IMR-90 (cell line): ENCODE data around the gene RSRC1. TPM values are rescaled to one million over a fixed set of nuclear protein-coding genes. Genes with fewer than 3 reads are reported as not detected.

ENCODE experiments used
- ATAC-seq: fragments of 200-7000 bp; cut with Tn5 transposase; 2 replicates; pipeline ENCODE4 v1.9.1; 2020; ENCODE audit warnings: low read depth, mild to moderate bottlenecking, moderate library complexity
- BruUV-seq: library from RNA; stranded (reverse); fragments of 400-500 nt; replicated peaks from 2 replicates; lab custom pipeline; 2021; lab: Mats Ljungman, UMichigan
- CTCF ChIA-PET: fragments of 300-600 bp; formaldehyde crosslinking; extraction: SDS; loops from one replicate; lab custom pipeline; 2021; ENCODE audit warnings: antibody characterized with exemption; lab: Yijun Ruan, JAX
- POLR2A ChIA-PET: fragments of 300-600 bp; sonication (Branson Sonifier 250); formaldehyde crosslinking; loops from one replicate; lab custom pipeline; 2022; ENCODE audit warnings: antibody characterized with exemption; ENCODE audit not compliant: unreplicated experiment; lab: Charles Lee
- DNase-seq: peaks from one replicate; pipeline ENCODE4 v3.0.0; 2013
- H2AFZ ChIP-seq: replicated peaks from 2 replicates; pipeline ENCODE3; 2013; ENCODE audit warnings: low read length, mild to moderate bottlenecking; ENCODE audit not compliant: poor library complexity
- H2AK5ac ChIP-seq: 2 replicates; pipeline ENCODE4 v1.6.1; 2013; ENCODE audit warnings: low read depth, low read length, inconsistent platforms
- H2AK9ac ChIP-seq: replicated peaks from 2 replicates; pipeline ENCODE3; 2013; ENCODE audit warnings: mild to moderate bottlenecking, low read depth, low read length, moderate library complexity; ENCODE audit not compliant: poor library complexity
- H2BK120ac ChIP-seq: 2 replicates; pipeline ENCODE4 v1.6.1; 2013; ENCODE audit warnings: low read depth, low read length, inconsistent platforms
- H2BK15ac ChIP-seq: 3 replicates; pipeline ENCODE4 v1.6.1; 2013; ENCODE audit warnings: low read depth, low read length, inconsistent platforms
- H2BK20ac ChIP-seq: 2 replicates; pipeline ENCODE4 v1.6.1; 2013; ENCODE audit warnings: low read depth, mild to moderate bottlenecking, inconsistent platforms, low read length, moderate library complexity
- H2BK5ac ChIP-seq: 2 replicates; pipeline ENCODE4 v1.6.1; 2013; ENCODE audit warnings: mild to moderate bottlenecking, low read depth, low read length, inconsistent platforms; ENCODE audit not compliant: poor library complexity, severe bottlenecking
- H3K14ac ChIP-seq: replicated peaks from 2 replicates; pipeline ENCODE4 v1.6.1; 2013; ENCODE audit warnings: low read depth, low read length, inconsistent platforms
- H3K18ac ChIP-seq: 2 replicates; pipeline ENCODE4 v1.6.1; 2013; ENCODE audit warnings: low read depth, low read length, control low read depth
- H3K23ac ChIP-seq: 2 replicates; pipeline ENCODE4 v1.6.1; 2013; ENCODE audit warnings: low read depth, low read length, inconsistent platforms
- H3K27ac ChIP-seq: 2 replicates; pipeline ENCODE4 v1.5.1; 2013; ENCODE audit warnings: mild to moderate bottlenecking, control low read depth, low read length; ENCODE audit not compliant: insufficient read depth
- H3K27me3 ChIP-seq: 2 replicates; pipeline ENCODE4 v1.6.1; 2013; ENCODE audit warnings: low read length; ENCODE audit not compliant: control insufficient read depth, insufficient read depth
- H3K36me3 ChIP-seq: 2 replicates; pipeline ENCODE4 v1.6.1; 2013; ENCODE audit warnings: low read length, mixed read lengths; ENCODE audit not compliant: control insufficient read depth, insufficient read depth
- H3K4ac ChIP-seq: 2 replicates; pipeline ENCODE4 v1.6.1; 2013; ENCODE audit warnings: low read depth, low read length, inconsistent platforms
- H3K4me1 ChIP-seq: 2 replicates; pipeline ENCODE4 v1.6.1; 2013; ENCODE audit warnings: low read length, mixed read lengths; ENCODE audit not compliant: control insufficient read depth, insufficient read depth
- H3K4me2 ChIP-seq: 2 replicates; pipeline ENCODE4 v1.6.1; 2013; ENCODE audit warnings: low read depth, mild to moderate bottlenecking, control low read depth, low read length, moderate library complexity
- H3K4me3 ChIP-seq: 2 replicates; pipeline ENCODE4 v1.5.1; 2013; ENCODE audit warnings: low read depth, mild to moderate bottlenecking, control low read depth, low read length, moderate library complexity; ENCODE audit not compliant: insufficient read depth
- H3K56ac ChIP-seq: 2 replicates; pipeline ENCODE4 v1.6.1; 2013; ENCODE audit warnings: low read length, inconsistent platforms; ENCODE audit not compliant: insufficient read depth; ENCODE audit errors: extremely low read depth
- H3K79me1 ChIP-seq, 2 experiments: 2 replicates each; pipeline ENCODE4 v1.6.1; 2013; ENCODE audit warnings: low read length in 2 of 2, inconsistent platforms in 1 of 2, low read depth in 1 of 2
- H3K9ac ChIP-seq: 2 replicates; pipeline ENCODE4 v1.6.1; 2013; ENCODE audit warnings: low read depth, low read length, control low read depth
- H3K9me1 ChIP-seq: 2 replicates; pipeline ENCODE4 v1.6.1; 2013; ENCODE audit warnings: low read length, inconsistent platforms; ENCODE audit not compliant: insufficient read depth
- H3K9me3 ChIP-seq: 2 replicates; pipeline ENCODE4 v1.6.1; 2013; ENCODE audit warnings: low read length; ENCODE audit not compliant: control insufficient read depth, insufficient read depth
- H4K20me1 ChIP-seq: 2 replicates; pipeline ENCODE4 v1.6.1; 2013; ENCODE audit warnings: low read length, inconsistent platforms; ENCODE audit not compliant: insufficient read depth
- H4K5ac ChIP-seq: 2 replicates; pipeline ENCODE4 v1.6.1; 2013; ENCODE audit warnings: mild to moderate bottlenecking, low read depth, low read length, control low read depth
- H4K8ac ChIP-seq, 2 experiments: 2 replicates each; pipeline ENCODE4 v1.6.1; 2013; ENCODE audit warnings: low read depth in 2 of 2, low read length in 2 of 2, control low read depth in 1 of 2, inconsistent platforms in 1 of 2
- H4K91ac ChIP-seq: 2 replicates; pipeline ENCODE4 v1.6.1; 2013; ENCODE audit warnings: low read depth, low read length, inconsistent platforms; ENCODE audit not compliant: insufficient read depth
- BHLHE40 ChIP-seq: fragments of 150-350 bp; IDR thresholded peaks from 2 replicates; pipeline ENCODE4 v1.6.1; 2016; ENCODE audit warnings: mild to moderate bottlenecking, low read depth, low read length
- CEBPB ChIP-seq: IDR thresholded peaks from 2 replicates; pipeline ENCODE4 v1.6.1; 2012; ENCODE audit warnings: low read depth, low read length, improper control_type of control experiment
- CHD1 ChIP-seq: IDR thresholded peaks from 2 replicates; pipeline ENCODE4 v1.6.1; 2012; ENCODE audit warnings: low read depth, low read length, improper control_type of control experiment
- FOS ChIP-seq: fragments of 150-350 bp; IDR thresholded peaks from 2 replicates; pipeline ENCODE4 v1.6.1; 2016; ENCODE audit warnings: low read depth, low read length
- MXI1 ChIP-seq: IDR thresholded peaks from 2 replicates; pipeline ENCODE4 v1.6.1; 2012; ENCODE audit warnings: low read depth, mild to moderate bottlenecking, low read length, moderate library complexity, borderline replicate concordance
- NFE2L2 ChIP-seq: fragments of 150-350 bp; IDR thresholded peaks from 2 replicates; pipeline ENCODE4 v1.6.1; 2016; ENCODE audit warnings: low read depth, mild to moderate bottlenecking, low read length
- RCOR1 ChIP-seq: IDR thresholded peaks from 2 replicates; pipeline ENCODE4 v1.6.1; 2012; ENCODE audit warnings: mild to moderate bottlenecking, low read length, improper control_type of control experiment; ENCODE audit not compliant: insufficient replicate concordance
- RFX5 ChIP-seq: IDR thresholded peaks from 2 replicates; pipeline ENCODE4 v1.8.0; 2012; ENCODE audit warnings: low read depth, mild to moderate bottlenecking, low read length, moderate library complexity
- SMC3 ChIP-seq: fragments of 150-350 bp; IDR thresholded peaks from 2 replicates; pipeline ENCODE4 v1.6.1; 2016; ENCODE audit warnings: low read depth, mild to moderate bottlenecking, antibody characterized with exemption, low read length, moderate library complexity
- WGBS, 2 experiments: methylation state at CpG; one replicate each; pipeline versions ENCODE4 v1.1.5 to v1.1.7; 2013; ENCODE audit warnings: missing lambda C conversion rate in 2 of 2; ENCODE audit not compliant: insufficient read length in 1 of 2; ENCODE audit errors: extremely low coverage in 2 of 2; 5-methylcytosine and 5-hydroxymethylcytosine counted together
- dilution Hi-C: fragments of 300-500 bp; cut with HindIII; formaldehyde crosslinking; loops from one replicate; pipeline ENCODE4 v1.14.3; 2018; ENCODE audit warnings: low sequenced_read_pairs; ENCODE audit not compliant: unreplicated experiment
- in situ Hi-C: fragments of 300-500 bp; cut with MboI; formaldehyde crosslinking; loops from 3 replicates; pipeline ENCODE4 v1.14.3; 2019; ENCODE audit warnings: low sequenced_read_pairs, inconsistent platforms, mixed read lengths
- intact Hi-C: fragments of 100-400 bp; cut with micrococcal nuclease; formaldehyde crosslinking; loops from 2 replicates; pipeline ENCODE4 v1.10.0; 2022
- polyA plus RNA-seq, 3 experiments: library from polyadenylated mRNA; depleted of rRNA; stranded (reverse); fragments of >200 nt; gene quantifications; 2 replicates each; pipeline ENCODE4 v1.2.3, GENCODE V29; 2012; ENCODE audit warnings: low replicate concordance in 1 of 3
- total RNA-seq: library from RNA; depleted of rRNA; stranded (reverse); fragments of >200 nt; gene quantifications from 2 replicates; pipeline ENCODE4 v1.2.3, GENCODE V29; 2012
- TF ChIP-seq, protein P1 (sequence below): fragments of 150-350 bp; IDR thresholded peaks from 2 replicates; pipeline ENCODE4 v1.6.1; 2017; ENCODE audit warnings: mild to moderate bottlenecking, antibody characterized with exemption, low read length, low read depth
- TF ChIP-seq, protein P2 (sequence below): conservative IDR thresholded peaks from 2 replicates; pipeline ENCODE4 v1.5.1; 2012; ENCODE audit warnings: mild to moderate bottlenecking, low read depth, low read length, improper control_type of control experiment

Gene RSRC1
- total and polyA plus RNA-seq, 2 of the 4 experiments (the other 2 are of a cell fraction), result 3.8 to 41.8 TPM

DNA sequence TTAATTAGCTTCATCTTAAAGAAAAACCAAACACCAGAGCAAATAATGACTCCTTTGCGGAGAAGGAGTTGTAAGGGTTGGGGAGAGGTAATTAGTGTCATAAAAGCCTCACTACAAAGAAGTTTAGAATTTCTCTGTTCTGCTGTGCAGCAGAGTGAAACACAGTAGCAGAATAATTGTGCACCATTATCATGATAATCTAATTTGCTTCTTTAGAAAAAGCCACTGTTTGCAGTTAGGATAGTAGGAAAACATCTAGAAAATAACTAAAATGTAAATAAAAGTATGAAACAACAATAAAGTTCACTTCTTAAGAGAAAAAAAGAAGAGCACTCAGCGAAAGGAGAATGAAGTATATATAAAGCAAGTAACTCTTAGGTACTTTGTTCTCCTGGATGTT is 9.2 kb upstream of the RSRC1 start:
- POLR2A ChIA-PET, result no interaction called here
- intact Hi-C loops, result loop anchor here (10.0 kb wide), 1 partner anchor 544 kb away; the partner anchor contains the start of gene GFM1
- H3K36me3 ChIP-seq, result no peaks in the 10 kb centered on the region

More for the DNA sequence above, 9.2 kb upstream of the RSRC1 start:
- Histone ChIP-seq H4K8ac (no peak overlapping the region), H3K27ac (no peak overlapping the region), H3K14ac (no peak overlapping the region), H3K4me3 (no peak overlapping the region), H3K4me1 (peaks cover 2% of the 10 kb centered on the region; the same call in 1 of the 2 replicates), H2BK120ac (no peak overlapping the region), H4K20me1 (peaks cover 7% of the 10 kb centered on the region; the same call in 1 of the 2 replicates), H2AFZ (no peak overlapping the region), H4K5ac (no peak overlapping the region), H2BK5ac (no peak overlapping the region), H3K4me2 (no peak overlapping the region), H2AK5ac (no peak overlapping the region), H3K18ac (no peak overlapping the region), H3K9me3 (peaks cover 9% of the 10 kb centered on the region), H3K9ac (no peak overlapping the region), H3K79me1 (no peaks in the 10 kb centered on the region), H4K91ac (no peak overlapping the region), H3K23ac (no peak overlapping the region), H2AK9ac (no peak overlapping the region), H2BK15ac (no peak overlapping the region), H3K27me3 (peaks cover 72% of the 10 kb centered on the region), H2BK20ac (no peak overlapping the region), H3K9me1 (no peaks in the 10 kb centered on the region), H3K56ac (no peak overlapping the region), H3K4ac (no peak overlapping the region)
- no peak for TF ChIP-seq RFX5
- TF ChIP-seq, protein P1, sequence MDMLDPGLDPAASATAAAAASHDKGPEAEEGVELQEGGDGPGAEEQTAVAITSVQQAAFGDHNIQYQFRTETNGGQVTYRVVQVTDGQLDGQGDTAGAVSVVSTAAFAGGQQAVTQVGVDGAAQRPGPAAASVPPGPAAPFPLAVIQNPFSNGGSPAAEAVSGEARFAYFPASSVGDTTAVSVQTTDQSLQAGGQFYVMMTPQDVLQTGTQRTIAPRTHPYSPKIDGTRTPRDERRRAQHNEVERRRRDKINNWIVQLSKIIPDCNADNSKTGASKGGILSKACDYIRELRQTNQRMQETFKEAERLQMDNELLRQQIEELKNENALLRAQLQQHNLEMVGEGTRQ, result no peak
- no peak for TF ChIP-seq NFE2L2
- TF ChIP-seq MXI1, result no peak
- TF ChIP-seq BHLHE40, result no peak
- TF ChIP-seq RCOR1, result no peak
- no peak for TF ChIP-seq FOS
- no peak for TF ChIP-seq SMC3
- no peak for TF ChIP-seq CEBPB
- TF ChIP-seq, protein P2, sequence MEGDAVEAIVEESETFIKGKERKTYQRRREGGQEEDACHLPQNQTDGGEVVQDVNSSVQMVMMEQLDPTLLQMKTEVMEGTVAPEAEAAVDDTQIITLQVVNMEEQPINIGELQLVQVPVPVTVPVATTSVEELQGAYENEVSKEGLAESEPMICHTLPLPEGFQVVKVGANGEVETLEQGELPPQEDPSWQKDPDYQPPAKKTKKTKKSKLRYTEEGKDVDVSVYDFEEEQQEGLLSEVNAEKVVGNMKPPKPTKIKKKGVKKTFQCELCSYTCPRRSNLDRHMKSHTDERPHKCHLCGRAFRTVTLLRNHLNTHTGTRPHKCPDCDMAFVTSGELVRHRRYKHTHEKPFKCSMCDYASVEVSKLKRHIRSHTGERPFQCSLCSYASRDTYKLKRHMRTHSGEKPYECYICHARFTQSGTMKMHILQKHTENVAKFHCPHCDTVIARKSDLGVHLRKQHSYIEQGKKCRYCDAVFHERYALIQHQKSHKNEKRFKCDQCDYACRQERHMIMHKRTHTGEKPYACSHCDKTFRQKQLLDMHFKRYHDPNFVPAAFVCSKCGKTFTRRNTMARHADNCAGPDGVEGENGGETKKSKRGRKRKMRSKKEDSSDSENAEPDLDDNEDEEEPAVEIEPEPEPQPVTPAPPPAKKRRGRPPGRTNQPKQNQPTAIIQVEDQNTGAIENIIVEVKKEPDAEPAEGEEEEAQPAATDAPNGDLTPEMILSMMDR, result no peak
- TF ChIP-seq CHD1, result no peak
- dilution Hi-C loops (no loop called here), in situ Hi-C loops (loop anchor here (25.0 kb wide), 1 partner anchor 687 kb away; no protein-coding TSS in a partner anchor)
- CTCF ChIA-PET, result no interaction called here
- no peak for DNase-seq
- no peak for ATAC-seq
- no TSS peak for BruUV-seq
- no CpG with 5 or more reads among the region's 2 CpGs for WGBS, 2 experiments
